NCI-H1417 treated with DMSO at 0.1 percent for 48 hours (cell line): ENCODE data around the gene EGF.

Experiments used
- DNase-seq: peaks from one replicate; lab custom pipeline; 2025; lab: John Stamatoyannopoulos, UW

Gene EGF

GRCh38 chr4:109959195-109959594 is 46.5 kb downstream of the EGF start:
- no peak for DNase-seq

DNA sequence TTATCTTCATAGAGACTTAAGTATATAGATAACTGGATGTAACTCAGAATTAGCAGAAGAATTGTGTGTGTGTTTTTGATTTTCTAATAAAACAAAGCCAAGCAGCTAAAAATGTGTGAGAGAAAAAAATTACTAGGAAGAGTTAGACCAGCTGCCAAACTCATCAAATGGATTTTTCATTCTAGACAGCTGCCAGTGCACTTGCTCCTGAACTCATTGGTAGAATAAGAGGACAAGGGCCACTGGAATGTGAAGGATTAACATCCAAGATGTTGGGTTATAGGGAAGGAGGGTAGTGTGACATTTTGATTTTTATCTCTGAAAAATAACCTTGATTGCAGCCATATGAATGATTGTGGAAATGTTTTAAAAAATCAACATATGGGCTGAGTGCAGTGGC is 49.7 kb downstream of the EGF start:
- DNase-seq = no peak

- DNase-seq = no peak
Measured at GRCh38 chr4:109966891-109967481, 54.3 kb downstream of the EGF start.

GRCh38 chr4:109967798-109968520 is 55.3 kb downstream of the EGF start:
- no peak for DNase-seq

DNA sequence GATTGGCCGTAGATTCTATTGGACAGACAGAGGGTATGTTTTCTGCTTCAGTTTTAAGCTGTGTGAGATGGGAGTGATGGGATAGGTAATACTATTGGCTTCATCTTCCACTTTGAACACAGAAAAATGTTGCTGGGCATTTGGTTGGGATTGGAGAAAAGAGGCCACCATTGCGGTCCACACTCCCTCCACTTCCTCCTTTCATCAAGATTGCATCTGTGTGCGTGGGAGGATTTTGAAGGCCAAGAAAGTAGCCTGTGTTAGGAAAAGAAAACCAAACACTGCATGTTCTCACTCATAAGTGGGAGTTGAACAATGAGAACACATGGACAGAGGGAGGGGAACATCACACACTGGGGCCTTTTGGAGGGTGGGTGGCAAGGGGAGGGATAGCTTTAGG is 56.4 kb downstream of the EGF start:
- no peak for DNase-seq

DNA sequence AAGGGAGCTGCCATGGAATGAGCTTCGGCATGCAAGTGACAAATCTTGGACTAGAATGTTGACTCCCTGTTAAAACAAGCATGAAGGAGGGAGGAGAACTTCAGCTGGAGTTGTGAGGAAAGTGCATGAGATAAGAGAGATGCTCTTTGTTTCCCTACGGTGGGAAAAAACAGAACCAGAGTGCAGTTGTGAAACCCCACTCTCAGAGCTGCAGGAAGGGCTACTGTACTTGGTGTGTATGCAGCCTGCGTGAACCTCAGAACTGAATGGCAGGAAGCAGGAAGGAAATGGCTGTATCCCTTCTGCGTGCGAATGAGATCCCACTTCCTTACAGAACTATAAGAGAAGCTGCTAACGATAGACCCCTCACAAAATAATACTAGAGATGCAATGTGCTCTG is 57.2 kb downstream of the EGF start:
- no peak for DNase-seq

DNA sequence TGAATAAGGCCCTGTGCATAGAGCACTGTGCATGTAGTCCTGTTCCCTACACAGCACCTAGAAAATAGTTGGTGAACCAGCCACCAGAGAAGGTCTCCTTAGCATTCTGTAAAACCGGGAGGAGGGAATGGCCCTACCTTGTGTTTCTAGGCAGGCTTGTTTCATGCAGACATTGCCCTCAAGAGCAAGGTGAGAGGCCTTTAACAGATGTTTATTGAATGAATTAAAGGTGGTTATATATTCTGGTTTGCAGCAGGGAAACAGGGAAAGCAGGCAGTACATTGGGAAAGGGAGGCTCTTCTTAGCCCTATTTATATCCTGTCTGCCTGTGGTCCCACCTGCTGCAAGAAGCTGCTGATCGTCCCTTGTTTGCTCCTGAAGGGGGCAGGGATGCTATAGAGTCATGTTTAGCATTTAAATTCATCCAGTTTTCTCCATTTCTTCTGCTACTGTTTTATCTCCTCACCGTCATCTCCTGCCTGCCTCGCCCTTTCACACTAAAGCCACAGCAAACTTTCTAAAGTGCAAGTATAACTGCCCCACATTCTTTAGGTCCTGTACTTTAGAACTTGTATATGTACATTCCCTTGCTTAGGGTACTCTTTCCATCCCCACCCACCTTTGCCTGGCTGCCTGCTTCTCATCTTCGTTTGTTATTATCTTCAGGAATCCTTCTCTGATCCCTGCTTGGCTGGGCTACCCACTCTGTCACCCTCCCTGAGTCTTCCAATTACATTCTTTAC is 60.3 kb downstream of the EGF start:
- no peak for DNase-seq

DNA sequence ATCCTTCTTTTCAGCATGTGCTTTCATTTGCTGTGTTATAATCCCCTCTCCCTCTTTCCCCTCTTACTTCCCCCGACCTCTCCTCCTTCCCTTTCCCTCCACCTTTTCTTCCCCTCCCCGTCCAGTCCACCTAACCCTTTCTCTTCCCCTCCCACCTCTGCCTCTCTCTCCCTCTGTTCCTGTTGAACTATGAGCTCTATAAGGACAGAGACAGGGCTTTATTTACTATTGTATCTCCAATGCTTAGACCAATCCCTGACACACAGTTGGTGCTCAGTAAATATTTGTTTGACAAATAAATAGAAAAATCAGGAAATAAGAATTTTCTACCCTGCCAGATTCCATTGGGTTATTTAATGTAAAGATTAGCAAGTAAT is 60.8 kb downstream of the EGF start:
- DNase-seq = no peak

DNA sequence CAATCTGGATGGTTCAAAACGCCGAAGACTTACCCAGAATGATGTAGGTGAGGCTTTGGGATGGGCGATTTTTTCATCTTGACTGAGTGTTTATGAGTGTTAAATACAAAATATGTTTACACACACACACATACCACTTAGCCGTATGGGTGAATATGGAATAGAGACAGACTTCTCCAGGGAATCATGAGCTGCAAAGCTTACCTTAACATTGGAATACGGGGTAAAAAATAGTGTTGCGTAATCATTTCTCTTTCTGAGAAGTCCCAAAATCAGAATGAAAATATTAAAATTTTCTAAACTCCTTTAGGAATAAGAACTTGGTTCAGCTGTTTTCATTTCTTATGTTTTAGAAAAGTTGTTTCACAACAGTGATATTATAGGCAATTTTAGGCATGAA is 63.5 kb downstream of the EGF start:
- DNase-seq = no peak

DNA sequence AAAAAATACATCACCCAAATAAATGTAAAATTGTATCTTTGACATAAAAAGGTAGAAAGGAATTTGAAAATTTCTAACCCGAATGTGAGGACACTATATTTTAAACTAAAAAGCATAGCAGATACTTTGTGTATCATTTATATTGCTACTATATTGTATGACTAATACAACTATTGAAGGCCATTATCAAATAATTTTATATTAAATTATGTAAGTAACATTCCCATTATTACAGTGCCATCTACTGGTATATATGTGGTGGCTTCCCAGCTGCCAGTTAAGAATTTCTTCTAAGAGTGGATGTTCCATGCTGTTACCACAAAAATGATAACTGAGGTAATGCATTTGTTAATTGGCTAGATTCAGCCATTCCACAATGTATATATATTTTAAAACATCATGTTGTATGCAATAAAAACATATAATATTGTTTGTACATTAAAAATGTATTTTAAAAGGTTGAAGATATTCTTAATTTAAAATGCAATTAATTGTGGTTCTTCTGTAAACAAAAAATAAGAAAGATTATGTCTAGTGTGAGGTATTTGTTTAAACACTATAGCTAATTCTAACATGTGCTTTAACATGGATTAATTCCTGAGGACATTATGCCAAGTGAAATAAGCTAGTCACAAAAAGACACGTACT is 65.3 kb downstream of the EGF start:
- DNase-seq = peak; percentile 17

GRCh38 chr4:109978704-109979454 is 66.2 kb downstream of the EGF start:
- no peak for DNase-seq

DNA sequence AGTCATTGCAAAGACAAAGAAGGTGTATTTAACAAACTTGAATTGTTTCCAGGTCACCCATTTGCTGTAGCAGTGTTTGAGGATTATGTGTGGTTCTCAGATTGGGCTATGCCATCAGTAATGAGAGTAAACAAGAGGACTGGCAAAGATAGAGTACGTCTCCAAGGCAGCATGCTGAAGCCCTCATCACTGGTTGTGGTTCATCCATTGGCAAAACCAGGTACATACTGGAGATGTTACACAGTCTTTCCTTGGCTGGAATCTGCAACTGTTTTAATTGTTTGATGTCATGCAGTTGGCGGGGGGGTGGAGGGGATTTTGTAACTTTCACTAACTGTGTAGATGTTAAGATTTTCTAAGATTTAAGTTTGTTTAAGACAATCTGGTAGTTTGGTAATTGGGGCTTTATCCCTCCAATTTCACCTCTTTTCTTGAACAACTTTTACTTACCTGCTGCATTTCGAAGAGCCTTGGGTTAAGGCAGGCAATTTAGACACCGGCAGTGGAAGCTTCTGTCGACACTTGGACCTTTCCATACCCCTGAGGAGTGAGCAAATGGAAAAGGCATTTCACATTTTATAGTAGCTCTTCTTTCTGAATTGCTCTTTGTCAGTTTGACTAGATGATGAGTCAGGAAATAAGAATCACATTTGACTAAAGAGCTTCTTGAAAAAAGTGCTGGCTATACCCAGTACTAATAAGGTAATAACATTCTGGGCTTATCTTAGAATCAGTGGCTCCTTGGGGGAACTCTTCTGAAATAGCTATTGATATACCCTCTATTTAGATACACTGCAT is 67.4 kb downstream of the EGF start:
- no peak for DNase-seq

GRCh38 chr4:109981936-109982335 is 69.3 kb downstream of the EGF start:
- no peak for DNase-seq

GRCh38 chr4:109982521-109982920 is 69.8 kb downstream of the EGF start:
- no peak for DNase-seq

- no peak for DNase-seq
Measured at GRCh38 chr4:109985993-109986974, 73.6 kb downstream of the EGF start.

GRCh38 chr4:109989044-109989443 is 76.4 kb downstream of the EGF start:
- no peak for DNase-seq

DNA sequence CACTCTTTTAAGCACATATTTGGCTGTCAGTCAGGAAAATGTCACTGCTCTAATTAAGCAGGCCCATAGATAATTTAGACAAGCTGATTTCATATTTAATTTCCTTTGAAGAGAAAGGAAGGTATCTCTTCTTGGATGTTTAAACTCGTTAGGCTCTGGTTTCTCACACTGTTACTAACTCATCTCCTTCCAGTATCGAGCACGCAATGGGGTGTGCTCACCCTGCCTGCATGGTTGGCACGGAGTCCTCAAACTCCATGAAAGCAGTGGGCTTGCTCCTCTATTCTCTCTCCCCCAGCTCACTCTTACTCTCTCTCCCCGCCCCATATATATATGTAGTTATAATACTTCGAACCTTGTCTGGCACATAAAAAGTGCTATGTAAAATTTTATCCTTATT is 76.9 kb downstream of the EGF start:
- DNase-seq = no peak

DNA sequence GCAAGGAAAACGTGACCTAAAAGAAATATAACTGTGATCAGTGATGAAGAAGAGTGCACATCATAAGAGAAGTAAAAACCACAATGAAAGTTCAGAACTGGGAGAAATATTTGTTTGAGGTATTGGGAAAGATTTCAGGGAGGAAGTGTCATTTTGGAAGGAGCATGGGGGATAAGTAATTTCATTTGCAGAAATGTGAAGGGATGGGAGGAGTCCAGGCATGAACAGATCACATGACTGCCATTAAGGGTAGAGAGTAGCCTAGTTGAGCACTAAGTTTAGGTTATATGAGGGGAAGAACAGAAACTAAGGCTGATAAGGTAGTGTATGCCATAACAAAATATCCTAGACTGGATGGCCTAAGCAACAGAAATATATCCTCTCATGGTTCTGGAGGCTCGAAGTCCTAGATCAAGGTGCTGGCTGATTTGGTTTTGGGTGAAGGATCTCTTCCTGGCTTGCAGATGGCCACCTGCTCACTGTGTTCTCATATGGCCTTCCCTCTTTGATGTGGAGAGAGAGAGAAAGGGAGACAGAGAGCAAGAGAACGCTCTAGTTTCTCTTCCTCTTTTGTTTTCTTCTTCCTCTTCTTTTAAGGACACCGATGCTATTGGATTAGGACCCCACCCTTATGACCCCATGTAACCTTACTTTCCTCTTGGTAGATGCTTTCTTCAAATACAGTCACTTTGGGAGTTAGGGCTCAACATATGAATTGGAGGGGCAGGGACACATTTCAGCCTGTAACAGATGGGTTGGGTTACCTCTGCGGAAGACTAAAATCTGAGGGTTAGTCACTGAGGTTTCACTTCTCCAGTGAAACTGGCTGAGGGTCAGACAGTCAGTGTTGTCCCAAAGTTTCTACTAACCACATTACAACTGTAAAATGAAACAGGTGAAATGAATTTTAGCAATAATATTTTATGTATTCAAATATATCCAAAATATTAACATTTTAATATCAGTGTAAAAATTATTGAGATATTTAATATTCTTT is 77.9 kb downstream of the EGF start:
- DNase-seq = no peak

DNA sequence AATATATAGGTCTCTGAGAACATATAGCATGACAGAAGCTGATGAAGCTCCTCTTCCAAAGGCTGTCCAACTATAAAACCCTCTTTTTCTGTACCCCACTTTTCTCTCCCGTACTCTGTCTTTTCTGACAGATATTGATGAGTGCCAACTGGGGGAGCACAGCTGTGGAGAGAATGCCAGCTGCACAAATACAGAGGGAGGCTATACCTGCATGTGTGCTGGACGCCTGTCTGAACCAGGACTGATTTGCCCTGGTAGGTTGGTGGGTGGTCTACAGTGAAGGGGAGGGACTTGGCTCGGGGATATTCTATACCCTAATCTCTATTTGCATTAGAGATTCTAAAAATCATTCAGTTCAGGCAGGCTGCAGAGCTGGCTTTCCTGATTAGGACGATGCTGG is 80.4 kb downstream of the EGF start:
- no peak for DNase-seq
